ENCODE measurements around the gene NPHP4.

- TF ChIP-seq CTCF (conservative IDR thresholded peaks at IDR 0.05; ENCODE audit: low read depth, low read length): no peak
- TF ChIP-seq EZH2phosphoT487 (IDR thresholded peaks at IDR 0.05; ENCODE audit: borderline replicate concordance, low read length): no peak
Measured at GRCh38 chr1:5873556-5873955, 118.7 kb downstream of the NPHP4 start.
